GM21360 (cell line): Measurements from ENCODE around the gene CRAMP1.
"Not testable (repeated sequence)": the region's sequence is repeated elsewhere in the genome, so short reads cannot be mapped to it uniquely, and the experiment has no call there.

Experiments
- ATAC-seq: cut with Tn5 transposase; IDR thresholded peaks from one replicate; pipeline ENCODE4 v1.9.1; 2021; ENCODE audit warnings: mild to moderate bottlenecking, moderate library complexity; ENCODE audit not compliant: unreplicated experiment

Gene CRAMP1

GRCh38 chr16:1595511-1595910, 16.6 kb upstream of the CRAMP1 start:
- ATAC-seq = not testable (repeated sequence)

- ATAC-seq = no peak
These were observed 15.6 kb upstream of the CRAMP1 start for GRCh38 chr16:1596516-1596915.

GRCh38 chr16:1597154-1597553, 15.0 kb upstream of the CRAMP1 start:
- ATAC-seq = no peak

- no peak for ATAC-seq
These were observed 11.1 kb upstream of the CRAMP1 start for GRCh38 chr16:1601031-1601430.

DNA sequence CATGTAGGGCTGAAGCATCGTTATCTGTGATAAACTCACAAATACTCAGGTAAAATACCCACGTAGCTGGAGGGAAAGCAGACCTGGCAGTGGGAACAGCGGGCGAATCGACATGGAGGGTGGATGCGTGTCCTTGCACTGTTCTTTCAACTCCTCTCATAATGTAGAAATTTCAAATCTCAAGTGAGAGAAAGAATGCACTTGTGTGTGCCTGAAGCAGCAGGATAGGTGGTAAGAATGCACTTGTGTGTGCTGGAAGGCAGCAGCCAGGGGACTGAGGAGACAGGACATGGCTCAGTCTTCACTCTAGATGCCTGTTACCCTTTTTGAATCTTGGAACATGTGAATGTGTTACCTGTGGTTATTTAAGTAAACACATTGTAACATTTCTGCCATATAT, 10.7 kb upstream of the CRAMP1 start:
- ATAC-seq = no peak

DNA sequence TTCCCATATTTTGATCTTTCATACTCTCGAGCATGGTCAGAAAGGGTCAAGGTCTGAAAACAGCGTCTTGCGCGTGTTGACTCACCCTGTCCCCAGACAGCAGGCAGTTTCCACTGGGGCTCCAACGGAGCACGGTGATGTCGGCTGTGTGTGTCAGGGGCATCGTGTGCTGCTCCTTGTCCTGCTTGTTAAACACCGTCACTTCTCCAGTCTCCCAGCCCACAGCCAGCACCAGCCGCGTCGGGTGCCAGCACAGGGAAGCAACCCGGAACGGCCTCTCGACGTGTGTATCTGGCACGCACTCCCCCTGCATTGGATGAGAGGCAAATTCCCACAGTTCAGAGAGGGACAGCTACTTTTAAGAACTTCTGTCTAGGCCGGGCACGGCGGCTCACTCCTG, 9.9 kb upstream of the CRAMP1 start:
- ATAC-seq = no peak

DNA sequence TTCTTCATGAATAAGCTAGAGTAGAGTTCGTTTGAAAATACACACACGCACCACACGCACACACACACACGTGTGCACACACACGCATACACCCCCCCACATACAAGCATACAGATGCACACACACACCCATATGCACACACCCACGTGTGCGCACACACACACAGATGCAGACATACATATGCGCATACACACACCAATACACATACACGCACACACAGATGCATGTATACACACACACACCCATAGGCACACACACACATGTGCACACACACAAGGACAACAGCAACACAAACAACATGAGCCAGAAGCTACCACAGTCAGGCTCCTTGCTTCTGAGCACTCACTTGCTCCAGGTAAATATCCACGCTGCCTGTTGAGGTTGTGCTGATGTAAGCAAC, 5.4 kb upstream of the CRAMP1 start:
- no peak for ATAC-seq

GRCh38 chr16:1607971-1608370, 4.2 kb upstream of the CRAMP1 start:
- no peak for ATAC-seq

- peak; percentile 29 for ATAC-seq
These were observed 1.9 kb upstream of the CRAMP1 start for GRCh38 chr16:1610071-1610898.

DNA sequence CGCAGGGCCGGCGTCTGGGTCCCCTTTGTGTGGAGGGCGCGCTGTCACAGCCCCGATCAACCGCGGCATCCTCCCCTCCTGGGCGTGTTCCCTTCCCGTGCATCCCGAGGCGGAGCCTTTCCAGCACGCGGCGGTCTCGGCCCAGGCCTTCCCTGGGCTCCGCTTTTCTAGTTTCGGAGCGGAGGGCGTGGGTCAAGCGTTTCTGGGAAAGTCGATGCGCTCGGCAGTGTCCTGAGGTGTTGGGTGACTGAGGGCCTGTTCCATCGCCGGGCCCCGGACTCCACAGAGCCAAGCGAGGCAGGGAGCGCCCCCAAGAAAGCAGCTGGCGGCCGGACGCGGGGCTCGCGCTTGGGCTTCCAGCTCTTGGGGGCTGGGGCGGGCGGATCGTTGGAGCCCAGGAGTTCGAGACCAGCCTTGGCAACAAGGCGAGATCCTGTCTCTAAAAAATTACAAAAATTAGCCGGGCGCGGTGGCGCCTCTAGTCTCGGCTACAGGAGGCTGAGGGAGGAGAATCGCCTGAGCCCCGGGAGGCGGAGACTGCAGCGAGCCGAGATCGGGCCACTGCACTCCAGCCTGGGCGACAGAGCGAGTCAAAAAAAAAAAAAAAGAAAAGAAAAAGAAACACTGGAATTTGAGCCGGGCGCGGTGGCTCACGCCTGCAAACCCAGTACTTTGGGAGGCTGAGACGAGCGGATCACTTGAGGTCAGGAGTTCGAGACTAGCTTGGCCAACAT, 1.1 kb upstream of the CRAMP1 start:
- no peak for ATAC-seq

DNA sequence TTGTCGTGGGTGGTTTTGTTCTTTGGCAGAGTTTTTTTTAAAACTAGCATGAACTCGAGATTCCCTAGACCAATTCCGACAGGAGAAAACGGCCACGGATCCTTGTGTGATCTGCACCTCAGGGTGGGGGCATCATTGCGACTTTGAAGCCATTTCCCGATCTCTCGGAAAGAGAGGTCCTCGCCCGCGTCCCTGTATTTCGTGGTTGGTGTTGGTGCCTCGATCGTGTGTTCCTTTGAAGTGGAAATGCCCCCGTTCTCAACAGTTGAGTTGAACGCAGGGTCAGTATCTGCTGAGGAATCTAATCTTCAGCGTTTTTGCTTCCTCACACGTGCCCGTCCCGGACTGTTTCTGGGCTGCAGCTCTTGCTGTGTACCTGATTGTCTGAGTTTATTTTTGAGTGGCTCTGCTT, 1.1 kb downstream of the CRAMP1 start:
- no peak for ATAC-seq

DNA sequence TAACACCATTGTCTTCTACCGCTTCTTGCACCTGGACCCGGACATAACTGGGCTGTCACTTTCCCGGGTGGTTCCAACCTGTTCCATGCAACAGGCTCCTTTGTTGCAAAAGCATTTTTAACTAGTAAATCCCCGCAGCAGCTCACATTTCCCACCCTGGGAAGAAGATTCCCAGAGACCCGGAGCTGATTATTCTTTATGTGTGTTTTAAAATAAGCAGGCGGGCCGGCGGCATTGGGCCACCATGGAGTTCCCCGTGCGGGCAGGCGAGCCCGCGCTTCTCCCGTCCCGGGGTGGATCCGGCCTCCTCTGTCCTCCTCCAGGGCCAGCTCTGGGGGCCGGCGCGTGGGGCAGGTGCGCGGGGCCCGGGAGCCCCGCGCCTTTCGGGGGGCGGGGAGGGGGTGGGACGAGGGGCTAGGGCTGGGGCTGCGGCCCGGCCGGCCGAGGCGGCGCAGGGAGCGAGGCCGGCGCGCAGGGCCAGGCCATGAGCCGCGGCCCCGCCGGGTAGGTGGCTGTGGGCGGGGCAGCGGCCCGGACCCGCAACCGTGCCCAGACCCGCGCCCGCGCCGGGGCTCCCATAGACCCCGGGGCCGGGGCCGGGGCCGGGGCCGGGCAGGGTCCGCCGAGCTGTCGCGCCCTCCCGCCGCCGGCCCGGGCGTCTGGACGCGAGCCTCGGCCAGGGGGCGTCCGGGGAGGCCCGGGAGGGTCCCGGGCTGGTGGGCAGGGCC, 1.7 kb downstream of the CRAMP1 start:
- ATAC-seq = no peak

GRCh38 chr16:1614456-1615102, 2.4 kb downstream of the CRAMP1 start:
- no peak for ATAC-seq

GRCh38 chr16:1615761-1616160, 3.6 kb downstream of the CRAMP1 start:
- ATAC-seq = no peak

DNA sequence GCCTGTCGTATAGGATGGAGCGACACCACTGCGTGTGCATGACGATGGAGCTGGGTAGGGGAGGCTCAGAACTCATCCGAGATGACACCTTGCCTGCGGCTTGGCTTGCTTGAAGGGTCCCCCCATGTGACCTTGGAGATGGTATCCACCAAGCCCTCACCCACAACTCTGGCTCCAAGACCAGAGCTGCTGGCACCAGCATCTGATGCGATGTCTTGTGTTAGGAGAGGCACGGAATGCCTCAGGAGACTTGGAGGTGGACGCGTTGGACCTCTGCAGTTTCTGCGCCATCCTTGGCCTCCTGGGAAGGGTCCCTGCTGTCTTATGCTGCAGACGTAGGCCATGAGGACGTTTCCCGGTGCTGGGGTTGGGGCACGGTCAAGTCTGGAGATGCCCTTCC, 7.8 kb downstream of the CRAMP1 start:
- ATAC-seq = no peak

- ATAC-seq = no peak
These were observed 8.2 kb downstream of the CRAMP1 start for GRCh38 chr16:1620391-1620790.

DNA sequence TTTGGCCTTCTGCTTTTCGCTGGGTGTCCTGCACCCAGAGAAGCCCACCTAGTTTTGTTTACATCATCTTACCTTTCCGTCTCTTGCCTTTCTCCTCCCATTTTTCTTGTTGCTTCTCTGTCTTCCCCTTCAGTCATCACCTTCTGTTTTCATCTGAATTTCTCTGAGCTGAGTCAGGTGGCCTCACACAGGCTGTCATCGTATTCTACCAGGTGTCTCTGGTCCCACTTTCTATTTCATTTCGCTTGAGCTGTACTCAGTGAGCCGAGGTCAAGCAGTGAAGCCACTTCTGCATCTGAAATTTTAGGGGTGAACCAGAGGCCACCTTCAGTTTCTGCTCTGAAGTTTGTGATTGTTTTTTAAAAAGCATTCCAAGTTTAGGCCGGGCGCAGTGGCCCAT, 9.7 kb downstream of the CRAMP1 start:
- ATAC-seq = no peak

GRCh38 chr16:1626327-1626726, 14.2 kb downstream of the CRAMP1 start:
- no peak for ATAC-seq

DNA sequence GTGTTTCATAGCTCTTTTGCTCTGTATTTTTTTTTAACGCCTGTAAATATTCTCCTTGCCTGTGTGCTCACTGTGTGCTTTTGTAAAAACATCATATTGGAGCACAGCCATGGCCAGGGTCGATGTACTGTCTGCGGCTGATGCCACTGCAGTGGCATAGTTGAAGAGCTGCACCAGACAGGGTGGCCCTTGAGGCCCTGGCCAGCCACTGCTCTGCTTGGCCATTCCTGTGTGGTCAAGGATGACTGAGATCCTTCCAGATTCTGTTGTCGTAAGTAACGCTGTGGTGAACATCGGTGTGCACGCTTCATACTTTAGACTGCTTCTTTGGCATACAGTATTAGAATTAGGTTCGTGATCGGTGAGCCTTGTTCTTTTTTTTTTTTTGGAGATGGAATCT, 14.6 kb downstream of the CRAMP1 start:
- no peak for ATAC-seq

GRCh38 chr16:1630450-1631213, 18.5 kb downstream of the CRAMP1 start:
- no peak for ATAC-seq
